Chondrocyte (in vitro differentiated cells): ENCODE data around the gene CLIC6. TPM values are rescaled to one million over a fixed set of nuclear protein-coding genes. Genes with fewer than 3 reads are reported as not detected.

Experiments
- DNase-seq: peaks from one replicate; pipeline ENCODE4 v3.0.0; 2021; ENCODE audit warnings: mixed read lengths, low spot score
- H3K27ac Mint-ChIP-seq: one replicate; pipeline ENCODE4 v1.8.0; 2021; ENCODE audit warnings: mild to moderate bottlenecking, moderate library complexity, mixed read lengths; ENCODE audit not compliant: unreplicated experiment
- H3K27me3 Mint-ChIP-seq: 2 replicates; pipeline ENCODE4 v1.8.0; 2021; ENCODE audit warnings: low read depth, mixed read lengths
- H3K36me3 Mint-ChIP-seq: 2 replicates; pipeline ENCODE4 v1.8.0; 2021; ENCODE audit warnings: low read depth, mixed read lengths
- H3K4me1 Mint-ChIP-seq: 2 replicates; pipeline ENCODE4 v1.8.0; 2021; ENCODE audit warnings: low read depth, mild to moderate bottlenecking, mixed read lengths
- H3K4me3 Mint-ChIP-seq: one replicate; pipeline ENCODE4 v1.8.0; 2021; ENCODE audit warnings: mild to moderate bottlenecking, moderate library complexity, mixed read lengths; ENCODE audit not compliant: unreplicated experiment
- H3K9me3 Mint-ChIP-seq: 2 replicates; pipeline ENCODE4 v1.8.0; 2021; ENCODE audit warnings: low read depth, mixed read lengths
- long read RNA-seq: library from polyadenylated mRNA; stranded (forward); transcript quantifications from one replicate; pipeline ENCODE4 v2.0.0, GENCODE V29; 2021
- total RNA-seq: library from RNA; stranded (reverse); gene quantifications from 3 replicates; pipeline ENCODE4 v1.2.1, GENCODE V29; 2021
- TF ChIP-seq, protein P1 (sequence below): fragments of 200-600 bp; sonication (generic); IDR thresholded peaks from 2 replicates; pipeline ENCODE4 v1.5.0; 2021; ENCODE audit warnings: antibody characterized with exemption, mild to moderate bottlenecking, moderate library complexity

The CLIC6 gene
- 0.08 to 0.24 TPM (median 0.17 TPM) in 3 replicates for total RNA-seq
- long read RNA-seq, result 0 reads

DNA sequence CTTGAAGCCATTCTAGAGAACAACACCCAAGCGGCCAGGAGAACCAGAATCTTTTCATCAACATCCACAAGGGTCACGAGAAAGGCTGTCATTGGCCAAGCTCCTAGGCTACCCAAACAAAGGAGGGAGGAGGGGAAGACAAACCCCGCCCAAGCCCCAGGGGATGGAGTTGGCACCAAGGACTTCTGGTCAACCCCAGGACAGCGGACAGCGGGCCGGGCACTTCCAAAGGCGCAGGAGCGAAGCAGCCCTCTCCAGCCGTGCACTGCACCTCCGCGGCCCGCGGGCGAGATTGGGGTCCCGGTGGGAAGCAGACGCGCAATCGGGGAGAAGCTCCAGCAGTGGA, at the start of gene CLIC6:
TSS of gene CLIC6 (plus strand) at position 192 of the 346 bp plus-strand sequence. CDS start 395 bp downstream, outside the sequence.
- Mint-ChIP-seq H3K27ac (no peak within 1 kb of the TSS), H3K4me1 (peaks cover 11% of the 10 kb centered on the region), H3K36me3 (peaks cover 2% of the 10 kb centered on the region), H3K9me3 (no peaks in the 10 kb centered on the region), H3K4me3 (peak within 1 kb of the TSS; percentile 51), H3K27me3 (peaks cover 49% of the 10 kb centered on the region)
- no peak for DNase-seq
- TF ChIP-seq, protein P1, sequence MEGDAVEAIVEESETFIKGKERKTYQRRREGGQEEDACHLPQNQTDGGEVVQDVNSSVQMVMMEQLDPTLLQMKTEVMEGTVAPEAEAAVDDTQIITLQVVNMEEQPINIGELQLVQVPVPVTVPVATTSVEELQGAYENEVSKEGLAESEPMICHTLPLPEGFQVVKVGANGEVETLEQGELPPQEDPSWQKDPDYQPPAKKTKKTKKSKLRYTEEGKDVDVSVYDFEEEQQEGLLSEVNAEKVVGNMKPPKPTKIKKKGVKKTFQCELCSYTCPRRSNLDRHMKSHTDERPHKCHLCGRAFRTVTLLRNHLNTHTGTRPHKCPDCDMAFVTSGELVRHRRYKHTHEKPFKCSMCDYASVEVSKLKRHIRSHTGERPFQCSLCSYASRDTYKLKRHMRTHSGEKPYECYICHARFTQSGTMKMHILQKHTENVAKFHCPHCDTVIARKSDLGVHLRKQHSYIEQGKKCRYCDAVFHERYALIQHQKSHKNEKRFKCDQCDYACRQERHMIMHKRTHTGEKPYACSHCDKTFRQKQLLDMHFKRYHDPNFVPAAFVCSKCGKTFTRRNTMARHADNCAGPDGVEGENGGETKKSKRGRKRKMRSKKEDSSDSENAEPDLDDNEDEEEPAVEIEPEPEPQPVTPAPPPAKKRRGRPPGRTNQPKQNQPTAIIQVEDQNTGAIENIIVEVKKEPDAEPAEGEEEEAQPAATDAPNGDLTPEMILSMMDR, result no peak

DNA sequence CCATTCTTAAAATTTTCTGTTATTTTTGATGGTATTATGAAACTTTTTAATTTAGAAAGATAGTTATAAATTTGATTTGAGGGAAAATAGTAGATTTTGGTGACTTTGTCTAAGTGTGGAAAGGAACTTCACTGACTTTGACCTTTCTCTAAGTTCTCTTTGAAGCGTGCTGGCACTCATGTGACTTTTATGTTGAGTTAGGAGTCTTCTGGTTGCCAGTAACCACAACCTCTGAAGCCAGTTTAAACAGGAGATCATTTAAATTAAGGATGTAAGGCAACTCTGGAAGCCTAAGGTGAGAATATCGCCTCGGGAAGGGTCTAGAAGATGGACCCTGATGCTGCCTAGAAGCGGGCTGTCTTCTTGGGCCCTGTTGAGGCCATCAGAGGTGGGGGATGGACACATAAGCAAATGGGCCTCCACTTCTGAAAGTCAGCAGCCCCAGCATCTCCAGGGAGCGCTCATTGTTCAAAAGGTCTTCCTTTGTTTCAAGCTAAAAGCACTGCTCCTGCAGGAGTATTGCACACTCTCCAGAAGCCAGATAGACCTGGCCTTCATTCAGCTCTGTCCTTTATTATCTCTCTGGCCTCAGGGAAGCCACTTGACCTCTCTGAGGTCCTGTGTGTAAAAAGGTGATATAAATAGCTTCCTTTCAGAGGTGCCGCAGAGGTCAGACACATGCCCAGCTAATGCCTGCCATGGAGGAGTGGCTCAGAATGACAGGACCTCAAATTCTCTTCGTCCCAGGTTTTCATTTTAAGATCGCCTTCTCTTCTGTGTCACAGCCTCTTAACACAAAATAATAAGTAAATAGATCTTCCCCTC, 48.7 kb upstream of the CLIC6 start:
- DNase-seq, result no peak
- Mint-ChIP-seq H3K4me3 (no peak overlapping the region), H3K9me3 (no peaks in the 10 kb centered on the region), H3K27me3 (peaks cover 30% of the 10 kb centered on the region), H3K4me1 (peaks cover 5% of the 10 kb centered on the region), H3K36me3 (no peaks in the 10 kb centered on the region), H3K27ac (no peak overlapping the region)
- TF ChIP-seq, protein P1, result no peak

DNA sequence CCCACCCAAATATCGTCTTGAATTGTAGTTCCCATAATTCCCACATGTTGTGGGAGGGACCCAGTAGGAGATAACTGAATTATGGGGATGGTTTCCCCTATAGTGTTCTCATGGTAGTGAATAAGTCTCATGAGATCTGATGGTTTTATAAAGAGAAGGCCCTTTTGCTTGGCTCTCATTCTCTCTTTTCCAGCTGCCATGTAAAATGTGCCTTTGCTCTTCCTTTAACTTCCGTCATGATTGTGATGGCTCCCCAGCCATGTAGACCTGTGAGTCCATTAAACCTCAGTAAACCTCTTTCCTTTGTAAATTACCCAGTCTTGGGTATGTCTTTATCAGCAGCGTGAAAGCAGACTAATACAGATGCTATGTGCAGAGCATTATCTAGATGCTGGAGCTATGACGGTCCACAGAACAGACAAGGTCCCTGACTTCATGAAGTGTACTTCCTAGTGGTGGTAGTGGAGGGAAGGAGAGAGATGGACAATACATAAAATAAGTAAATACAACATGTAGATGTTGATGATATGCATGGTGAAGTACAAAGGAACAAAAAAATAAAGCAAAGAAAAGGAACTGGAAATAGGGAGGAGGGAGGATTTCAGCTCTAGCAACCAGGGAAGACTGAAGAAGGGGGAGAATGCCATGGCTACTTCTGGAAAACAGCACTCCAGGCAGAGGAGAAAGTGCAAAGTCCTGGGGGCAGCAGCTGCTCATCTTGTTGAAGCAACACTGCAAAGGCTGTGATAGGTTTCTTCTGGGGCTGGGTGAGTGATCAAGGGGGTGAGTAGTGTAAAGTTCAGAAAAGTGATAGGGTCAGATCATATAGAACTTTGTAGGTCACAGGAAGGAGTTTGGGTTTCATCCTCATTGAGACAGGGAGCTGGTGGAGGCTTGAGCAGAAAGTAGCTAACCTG, 47.1 kb upstream of the CLIC6 start:
- H3K4me1 Mint-ChIP-seq, result no peaks in the 10 kb centered on the region
- no peaks in the 10 kb centered on the region for H3K36me3 Mint-ChIP-seq
- no peak overlapping the region for H3K27ac Mint-ChIP-seq
- no peak for DNase-seq
- TF ChIP-seq, protein P1, result no peak
- no peak overlapping the region for H3K4me3 Mint-ChIP-seq
- H3K9me3 Mint-ChIP-seq, result no peaks in the 10 kb centered on the region
- H3K27me3 Mint-ChIP-seq, result peaks cover 36% of the 10 kb centered on the region

DNA sequence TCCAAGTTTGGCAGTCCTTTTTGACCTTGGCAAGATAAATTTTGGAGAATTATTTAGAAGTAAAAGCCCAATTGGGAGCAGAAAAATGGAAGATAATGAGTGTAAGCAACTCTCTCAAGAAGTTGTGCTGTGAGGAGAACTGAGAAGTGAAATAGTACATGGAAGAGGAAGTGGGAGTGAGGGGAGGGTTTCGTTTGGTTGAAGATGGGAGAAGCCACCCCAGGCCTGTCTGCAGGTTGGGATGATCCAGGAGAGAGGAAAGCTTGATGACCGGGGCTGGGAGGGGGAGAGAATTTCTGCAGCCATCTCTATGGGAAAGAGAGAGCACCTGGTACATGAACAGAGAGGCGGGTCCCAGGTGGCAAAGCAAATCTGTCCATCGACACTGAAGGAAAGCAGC, 45.3 kb upstream of the CLIC6 start:
- Mint-ChIP-seq H3K4me3 (no peak overlapping the region), H3K27ac (no peak overlapping the region), H3K27me3 (peaks cover 38% of the 10 kb centered on the region)

More for the DNA sequence above, 45.3 kb upstream of the CLIC6 start:
- no peaks in the 10 kb centered on the region for H3K4me1 Mint-ChIP-seq
- no peak for DNase-seq
- TF ChIP-seq, protein P1, result no peak
- H3K36me3 Mint-ChIP-seq, result no peaks in the 10 kb centered on the region
- no peaks in the 10 kb centered on the region for H3K9me3 Mint-ChIP-seq
